HL-60 (cell line): ENCODE measurements around the gene LARP1B.

ENCODE experiments used
- CTCF ChIP-seq: IDR thresholded peaks from one replicate; pipeline ENCODE4 v1.5.1; 2011; ENCODE audit warnings: low read length, control low read depth, inconsistent platforms; ENCODE audit not compliant: insufficient read depth
- SPI1 ChIP-seq: IDR thresholded peaks from 2 replicates; pipeline ENCODE4 v1.6.1; 2012; ENCODE audit warnings: low read depth, mild to moderate bottlenecking, borderline replicate concordance
- TF ChIP-seq, protein P1 (sequence below): IDR thresholded peaks from 2 replicates; pipeline ENCODE4 v1.6.1; 2012; ENCODE audit warnings: low read depth; ENCODE audit not compliant: insufficient replicate concordance

- TF ChIP-seq CTCF, result no peak
- TF ChIP-seq, protein P1, sequence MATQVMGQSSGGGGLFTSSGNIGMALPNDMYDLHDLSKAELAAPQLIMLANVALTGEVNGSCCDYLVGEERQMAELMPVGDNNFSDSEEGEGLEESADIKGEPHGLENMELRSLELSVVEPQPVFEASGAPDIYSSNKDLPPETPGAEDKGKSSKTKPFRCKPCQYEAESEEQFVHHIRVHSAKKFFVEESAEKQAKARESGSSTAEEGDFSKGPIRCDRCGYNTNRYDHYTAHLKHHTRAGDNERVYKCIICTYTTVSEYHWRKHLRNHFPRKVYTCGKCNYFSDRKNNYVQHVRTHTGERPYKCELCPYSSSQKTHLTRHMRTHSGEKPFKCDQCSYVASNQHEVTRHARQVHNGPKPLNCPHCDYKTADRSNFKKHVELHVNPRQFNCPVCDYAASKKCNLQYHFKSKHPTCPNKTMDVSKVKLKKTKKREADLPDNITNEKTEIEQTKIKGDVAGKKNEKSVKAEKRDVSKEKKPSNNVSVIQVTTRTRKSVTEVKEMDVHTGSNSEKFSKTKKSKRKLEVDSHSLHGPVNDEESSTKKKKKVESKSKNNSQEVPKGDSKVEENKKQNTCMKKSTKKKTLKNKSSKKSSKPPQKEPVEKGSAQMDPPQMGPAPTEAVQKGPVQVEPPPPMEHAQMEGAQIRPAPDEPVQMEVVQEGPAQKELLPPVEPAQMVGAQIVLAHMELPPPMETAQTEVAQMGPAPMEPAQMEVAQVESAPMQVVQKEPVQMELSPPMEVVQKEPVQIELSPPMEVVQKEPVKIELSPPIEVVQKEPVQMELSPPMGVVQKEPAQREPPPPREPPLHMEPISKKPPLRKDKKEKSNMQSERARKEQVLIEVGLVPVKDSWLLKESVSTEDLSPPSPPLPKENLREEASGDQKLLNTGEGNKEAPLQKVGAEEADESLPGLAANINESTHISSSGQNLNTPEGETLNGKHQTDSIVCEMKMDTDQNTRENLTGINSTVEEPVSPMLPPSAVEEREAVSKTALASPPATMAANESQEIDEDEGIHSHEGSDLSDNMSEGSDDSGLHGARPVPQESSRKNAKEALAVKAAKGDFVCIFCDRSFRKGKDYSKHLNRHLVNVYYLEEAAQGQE, result no peak
- no peak for TF ChIP-seq SPI1
Measured at GRCh38 chr4:128168701-128169100, 107.6 kb downstream of the LARP1B start.
